GM23248 (cell line): ENCODE results near the gene ZNF311.

ENCODE experiments used
- EZH2 ChIP-seq: fragments of 200-600 bp; sonication (generic); IDR thresholded peaks from 2 replicates; pipeline ENCODE4 v1.6.1; 2018; ENCODE audit warnings: antibody characterized with exemption, mild to moderate bottlenecking; ENCODE audit not compliant: insufficient read depth, poor library complexity, severe bottlenecking
- EZH2phosphoT487 ChIP-seq: fragments of 200-600 bp; sonication (generic); IDR thresholded peaks from 2 replicates; pipeline ENCODE4 v1.6.1; 2018; ENCODE audit warnings: antibody characterized with exemption, moderate library complexity, mild to moderate bottlenecking, low read depth; ENCODE audit not compliant: insufficient read depth

DNA sequence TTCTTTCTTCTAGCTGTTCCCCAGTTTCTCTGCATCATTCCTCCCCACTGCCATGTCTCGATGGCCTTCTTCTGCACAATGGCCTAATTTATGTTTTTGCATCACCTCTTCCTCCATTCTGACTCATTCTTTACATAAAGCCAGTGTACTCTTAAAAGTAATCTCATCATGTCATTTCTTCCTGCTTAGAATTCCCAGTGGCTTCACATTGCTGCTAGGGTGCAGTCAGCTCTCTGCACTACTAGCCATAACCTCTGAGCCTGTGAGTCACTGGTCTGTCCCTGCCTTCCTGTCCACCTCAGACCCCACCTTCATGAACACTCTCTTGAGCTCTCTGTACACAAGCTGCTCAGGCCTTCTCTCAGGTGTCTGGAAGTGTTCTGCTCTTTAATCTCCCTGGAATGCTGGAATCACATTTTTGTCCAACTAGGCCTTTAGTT, 57.3 kb downstream of the ZNF311 start:
- TF ChIP-seq EZH2 (no peak), EZH2phosphoT487 (no peak)
